GM23248 (cell line): Measurements from ENCODE around the gene CCT6A. TPM values are rescaled to one million over a fixed set of nuclear protein-coding genes. Genes with fewer than 3 reads are reported as not detected.
A peak's percentile ranks its signal among the peaks of the same experiment; 100 is the strongest.
"Not testable (repeated sequence)": the region's sequence is repeated elsewhere in the genome, so short reads cannot be mapped to it uniquely, and the experiment has no call there.

ENCODE experiments used
- DNase-seq: peaks from one replicate; pipeline ENCODE4 v3.0.0-alpha.2; 2015
- H2AFZ ChIP-seq: fragments of 200-600 bp; sonication (generic); 2 replicates; pipeline ENCODE4 v1.6.1; 2016; ENCODE audit warnings: antibody characterized with exemption
- H3F3A ChIP-seq: fragments of 200-600 bp; sonication (generic); 2 replicates; pipeline ENCODE4 v1.6.1; 2016; ENCODE audit warnings: mild to moderate bottlenecking, antibody characterized with exemption, mixed run types; ENCODE audit not compliant: insufficient read depth
- H3K27ac ChIP-seq: fragments of 200-600 bp; sonication (generic); 2 replicates; pipeline ENCODE4 v1.5.1; 2016; ENCODE audit warnings: mild to moderate bottlenecking
- H3K27me3 ChIP-seq: fragments of 200-600 bp; sonication (generic); replicated peaks from 2 replicates; pipeline ENCODE4 v1.6.1; 2016; ENCODE audit warnings: mild to moderate bottlenecking; ENCODE audit not compliant: insufficient read depth
- H3K36me3 ChIP-seq: fragments of 200-600 bp; sonication (generic); 2 replicates; pipeline ENCODE4 v1.6.1; 2016; ENCODE audit warnings: low read depth, mild to moderate bottlenecking
- H3K4me1 ChIP-seq: fragments of 200-600 bp; sonication (generic); 2 replicates; pipeline ENCODE4 v1.6.1; 2016; ENCODE audit warnings: mild to moderate bottlenecking; ENCODE audit not compliant: insufficient read depth
- H3K4me2 ChIP-seq: fragments of 200-600 bp; sonication (generic); one replicate; pipeline ENCODE4 v1.6.1; 2016; ENCODE audit warnings: mild to moderate bottlenecking; ENCODE audit not compliant: unreplicated experiment
- H3K4me3 ChIP-seq: fragments of 200-600 bp; sonication (generic); 2 replicates; pipeline ENCODE4 v1.5.1; 2016; ENCODE audit warnings: mild to moderate bottlenecking
- H3K79me2 ChIP-seq: fragments of 200-600 bp; sonication (generic); 2 replicates; pipeline ENCODE4 v1.6.1; 2016; ENCODE audit warnings: mild to moderate bottlenecking; ENCODE audit not compliant: insufficient read depth
- H3K9ac ChIP-seq: fragments of 200-600 bp; sonication (generic); 2 replicates; pipeline ENCODE4 v1.6.1; 2016; ENCODE audit warnings: mild to moderate bottlenecking
- H3K9me2 ChIP-seq: fragments of 200-600 bp; sonication (generic); 2 replicates; pipeline ENCODE4 v1.6.1; 2016; ENCODE audit warnings: mixed run types, mild to moderate bottlenecking, moderate library complexity; ENCODE audit not compliant: insufficient read depth
- H3K9me3 ChIP-seq: fragments of 200-600 bp; sonication (generic); one replicate; pipeline ENCODE4 v1.6.1; 2017; ENCODE audit warnings: low read depth
- H4K20me1 ChIP-seq: fragments of 200-600 bp; sonication (generic); 2 replicates; pipeline ENCODE4 v1.6.0; 2016; ENCODE audit not compliant: insufficient read depth
- EZH2 ChIP-seq: fragments of 200-600 bp; sonication (generic); IDR thresholded peaks from 2 replicates; pipeline ENCODE4 v1.6.1; 2018; ENCODE audit warnings: antibody characterized with exemption, mild to moderate bottlenecking; ENCODE audit not compliant: insufficient read depth, poor library complexity, severe bottlenecking
- EZH2phosphoT487 ChIP-seq: fragments of 200-600 bp; sonication (generic); IDR thresholded peaks from 2 replicates; pipeline ENCODE4 v1.6.1; 2018; ENCODE audit warnings: antibody characterized with exemption, moderate library complexity, mild to moderate bottlenecking, low read depth; ENCODE audit not compliant: insufficient read depth
- WGBS, 2 experiments: methylation state at CpG; one replicate each; pipeline ENCODE4 v1.1.6; 2015 to 2017; ENCODE audit warnings: low lambda C conversion rate in 2 of 2, low coverage in 1 of 2; ENCODE audit errors: missing lambda C conversion rate in 2 of 2; 5-methylcytosine and 5-hydroxymethylcytosine counted together
- in situ Hi-C: fragments of 300-500 bp; cut with MboI; formaldehyde crosslinking; loops from 2 replicates; pipeline ENCODE4 v1.15.0; 2020
- polyA plus RNA-seq: library from polyadenylated mRNA; unstranded; fragments of >200 nt; fragmentation: Nextera tagmentation; extraction: Ambion mirVana; gene quantifications from 2 replicates; pipeline ENCODE4 v1.2.1, GENCODE V29; 2016
- total RNA-seq: library from RNA; depleted of rRNA; stranded (reverse); fragments of >200 nt; shearing (Covaris generic); gene quantifications from 2 replicates; pipeline ENCODE4 v1.2.3, GENCODE V29; 2014

CCT6A gene
- total and polyA plus RNA-seq, 2 experiments from 2014 or later = 113 to 148 TPM

DNA sequence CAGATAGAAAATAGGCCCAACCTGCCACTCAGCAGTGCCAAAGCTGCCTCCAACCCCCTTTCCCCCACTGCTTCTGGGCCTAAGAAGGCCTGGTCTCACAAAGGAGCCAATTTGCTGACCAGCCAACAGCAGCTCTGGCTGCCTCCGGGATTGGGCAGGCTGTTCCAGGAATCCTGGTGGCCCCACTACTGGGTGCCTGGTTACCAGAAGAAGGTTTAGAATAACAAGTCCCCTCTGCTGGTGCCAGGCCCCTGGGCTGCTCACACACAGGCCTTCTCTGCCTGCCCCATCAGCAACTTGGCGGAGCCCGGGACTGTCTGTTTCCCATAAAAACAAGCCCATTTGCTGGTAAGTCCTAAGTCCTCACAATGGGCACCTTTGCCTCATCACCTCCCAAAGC is 40.0 kb downstream of the CCT6A start:
- Histone ChIP-seq H3F3A (peaks cover 10% of the 10 kb centered on the region), H3K4me1 (peaks cover 10% of the 10 kb centered on the region), H3K9me3 (no peaks in the 10 kb centered on the region), H4K20me1 (no peaks in the 10 kb centered on the region), H3K9me2 (no peaks in the 10 kb centered on the region), H3K36me3 (no peaks in the 10 kb centered on the region), H2AFZ (no peak overlapping the region), H3K4me2 (no peak overlapping the region), H3K9ac (no peak overlapping the region), H3K27ac (no peak overlapping the region), H3K27me3 (no peaks in the 10 kb centered on the region), H3K79me2 (no peaks in the 10 kb centered on the region), H3K4me3 (no peak overlapping the region)
- in situ Hi-C loops = no loop called here
- TF ChIP-seq EZH2phosphoT487 = no peak
- TF ChIP-seq EZH2 = no peak
- WGBS, 2 experiments = 33 to 59% methylated on average over 3 of the region's 3 CpGs
- DNase-seq = peak; percentile 22

DNA sequence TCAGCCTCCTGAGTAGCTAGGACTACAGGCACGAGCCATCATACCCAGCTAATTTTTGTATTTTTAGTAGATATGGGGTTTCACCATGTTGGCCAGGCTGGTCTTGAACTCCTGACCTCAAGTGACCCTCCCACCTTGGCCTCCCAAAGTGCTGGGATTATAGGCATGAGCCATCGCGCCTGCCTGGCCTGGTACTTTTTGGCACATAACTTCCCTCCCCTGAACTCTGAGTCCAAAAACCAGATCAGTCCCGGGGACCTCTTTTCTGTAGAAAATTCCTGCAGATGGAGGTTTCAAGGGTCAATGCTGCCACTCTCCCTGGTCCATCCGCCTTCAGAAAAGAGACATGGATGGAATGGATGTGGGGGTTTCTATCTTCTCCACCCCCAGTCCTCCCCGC is 40.8 kb downstream of the CCT6A start:
- Histone ChIP-seq H3K4me3 (peak overlapping the region; percentile 39; the same call in 1 of the 2 replicates), H3K9ac (0 out of 2 replicates have a peak overlapping the region, but pooled peaks have one; percentile 9), H3K4me2 (peak overlapping the region; percentile 70), H3K4me1 (peaks cover 14% of the 10 kb centered on the region), H3K27ac (peak overlapping the region; percentile 37)
- H4K20me1 ChIP-seq, H3K9me3 ChIP-seq, H3K36me3 ChIP-seq, H3F3A ChIP-seq, DNase-seq, in situ Hi-C loops, H3K79me2 ChIP-seq, H3K9me2 ChIP-seq, H2AFZ ChIP-seq, H3K27me3 ChIP-seq: not testable (repeated sequence)
- WGBS, 2 experiments = 17 to 21% methylated on average over 6 of the region's 6 CpGs

DNA sequence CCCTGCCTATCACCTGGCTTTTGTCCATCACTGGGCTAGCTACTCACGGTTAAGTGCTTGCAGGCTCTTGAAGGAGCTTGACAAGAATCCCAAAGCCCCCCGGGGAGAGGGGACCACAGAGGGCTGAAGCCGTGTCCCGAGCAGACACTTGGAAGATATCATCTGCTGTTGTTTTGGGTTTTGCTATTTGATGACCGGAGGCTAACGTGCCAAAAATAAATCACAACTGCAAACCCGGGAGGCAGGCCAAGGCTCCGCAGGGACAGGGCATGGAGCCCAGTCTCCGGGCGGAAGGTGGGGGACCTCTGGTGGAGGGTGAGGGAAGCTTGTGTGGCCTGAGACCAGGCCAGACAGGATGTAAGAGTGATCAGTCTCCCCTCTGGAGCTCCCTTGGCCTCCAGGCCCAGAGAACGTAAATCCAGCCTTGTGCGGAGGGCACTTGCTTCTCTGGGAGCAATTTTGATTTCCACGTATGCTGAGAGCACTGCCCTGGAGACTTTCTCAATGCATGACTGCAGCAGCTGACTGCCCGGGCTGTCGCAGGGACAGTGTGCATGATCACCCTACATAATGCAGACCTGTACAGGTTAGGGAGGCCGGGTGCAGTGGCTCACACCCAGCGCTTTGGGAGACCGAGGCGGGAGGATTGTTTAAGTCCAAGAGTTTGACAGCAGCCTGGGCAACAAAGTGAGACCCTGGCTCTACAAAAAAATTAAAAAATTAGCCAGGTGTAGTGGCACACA is 41.4 kb downstream of the CCT6A start, which contains the start of gene PHKG1:
Gene PHKG1, minus strand, starts transcription at position 164 of the 743 bp plus-strand sequence. CDS start 4,011 bp downstream, outside the sequence.
- Histone ChIP-seq H3K36me3 (no peaks in the 10 kb centered on the region), H4K20me1 (no peaks in the 10 kb centered on the region), H3F3A (peaks cover 10% of the 10 kb centered on the region), H3K9ac (0 out of 2 replicates have a peak within 1 kb of the TSS, but pooled peaks have one; percentile 9), H3K79me2 (no peaks in the 10 kb centered on the region), H3K9me2 (no peaks in the 10 kb centered on the region), H3K4me2 (peak within 1 kb of the TSS; percentile 70), H3K9me3 (no peaks in the 10 kb centered on the region), H3K27me3 (no peaks in the 10 kb centered on the region), H3K27ac (peak within 1 kb of the TSS; percentile 37), H2AFZ (no peak within 1 kb of the TSS), H3K4me3 (peak within 1 kb of the TSS; percentile 39; the same call in 1 of the 2 replicates), H3K4me1 (peaks cover 19% of the 10 kb centered on the region)
- in situ Hi-C loops = no loop called here
- peak; percentile 92 for DNase-seq
- WGBS, 2 experiments = 15 to 17% methylated on average over 19 of the region's 19 CpGs
- TF ChIP-seq EZH2 (no peak), EZH2phosphoT487 (no peak)

DNA sequence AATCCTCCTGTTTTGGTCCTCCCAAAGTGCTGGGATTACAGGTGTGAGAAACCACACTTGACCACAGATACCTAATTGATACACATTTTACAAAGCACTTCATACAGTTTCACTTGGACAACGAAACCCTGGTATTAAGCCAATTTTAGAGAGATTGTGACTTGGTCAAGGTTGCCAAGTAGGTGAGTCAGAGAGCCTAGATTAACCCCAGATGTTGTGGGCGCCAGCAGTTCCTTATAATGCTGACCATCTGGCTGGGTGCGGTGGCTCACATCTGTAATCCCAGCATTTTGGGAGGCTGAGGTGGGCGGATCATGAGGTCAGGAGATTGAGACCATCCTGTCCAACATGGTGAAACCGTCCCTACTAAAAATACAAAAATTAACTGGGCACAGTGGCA is 46.1 kb downstream of the CCT6A start:
- H3K27ac ChIP-seq = peak overlapping the region; percentile 32
- 0 to 3% methylated on average over 5 of the region's 5 CpGs for WGBS, 2 experiments
- in situ Hi-C loops = no loop called here

DNA sequence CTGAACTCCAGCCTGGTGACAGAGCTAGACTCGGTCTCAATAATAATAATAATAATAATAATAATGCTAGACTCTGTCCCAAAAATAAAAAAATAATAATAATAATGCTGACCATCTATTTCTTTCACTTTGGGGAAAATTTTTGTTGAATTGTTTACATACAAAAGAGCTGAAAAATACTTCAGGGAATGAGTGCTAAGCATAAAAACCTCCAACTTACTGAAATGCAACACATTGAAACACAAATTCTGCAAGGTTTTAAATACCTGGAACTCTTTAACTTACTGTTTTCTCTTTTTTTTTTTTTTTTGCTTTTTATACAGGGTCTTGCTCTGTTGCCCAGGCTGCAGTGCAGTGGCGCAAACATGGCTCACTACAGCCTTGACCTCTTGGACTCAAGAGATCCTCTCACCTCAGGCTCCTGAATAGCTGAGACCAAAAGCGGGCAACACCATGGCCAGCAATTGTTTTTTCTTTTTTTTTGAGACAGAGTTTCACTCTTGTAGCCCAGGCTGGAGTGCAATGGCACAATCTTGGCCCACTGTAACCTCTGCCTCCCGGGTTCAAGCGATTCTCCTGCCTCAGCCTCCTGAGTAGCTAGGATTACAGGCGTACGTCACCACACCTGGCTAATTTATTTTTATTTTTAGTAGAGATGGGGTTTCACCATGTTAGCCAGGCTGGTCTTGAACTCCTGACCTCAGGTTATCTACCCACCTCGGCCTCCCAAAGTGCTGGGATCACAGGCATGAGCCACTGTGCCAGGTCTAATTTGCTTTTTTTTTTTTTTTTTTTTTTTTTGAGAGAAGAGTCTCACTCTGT is 46.8 kb downstream of the CCT6A start:
- Histone ChIP-seq H3K79me2 (peaks cover 16% of the 10 kb centered on the region), H3K36me3 (peaks cover 39% of the 10 kb centered on the region), H3K4me1 (peaks cover 17% of the 10 kb centered on the region), H3K27ac (peak overlapping the region; percentile 32), H3F3A (peaks cover 43% of the 10 kb centered on the region)
- 86 to 87% methylated on average over 8 of the region's 8 CpGs for WGBS, 2 experiments
- in situ Hi-C loops, H3K9me3 ChIP-seq, H2AFZ ChIP-seq, H3K9me2 ChIP-seq, H4K20me1 ChIP-seq, DNase-seq, H3K27me3 ChIP-seq, H3K9ac ChIP-seq, H3K4me3 ChIP-seq, H3K4me2 ChIP-seq: not testable (repeated sequence)

More for the DNA sequence above, 46.1 kb downstream of the CCT6A start:
- H3K9ac ChIP-seq = no peak overlapping the region
- H3F3A ChIP-seq = peaks cover 44% of the 10 kb centered on the region
- H2AFZ ChIP-seq = no peak overlapping the region
- H3K4me2 ChIP-seq = peak overlapping the region; percentile 38
- peaks cover 32% of the 10 kb centered on the region for H3K36me3 ChIP-seq
- H3K9me3 ChIP-seq = no peaks in the 10 kb centered on the region
- H3K79me2 ChIP-seq = peaks cover 9% of the 10 kb centered on the region; the same call in 1 of the 2 replicates
- peak; percentile 97 for DNase-seq
- H3K9me2 ChIP-seq = no peaks in the 10 kb centered on the region
- no peaks in the 10 kb centered on the region for H4K20me1 ChIP-seq
- TF ChIP-seq EZH2phosphoT487 = no peak
- no peak for TF ChIP-seq EZH2
- H3K4me3 ChIP-seq = 0 out of 2 replicates have a peak overlapping the region, but pooled peaks have one; percentile 20
- no peaks in the 10 kb centered on the region for H3K27me3 ChIP-seq
- H3K4me1 ChIP-seq = peaks cover 21% of the 10 kb centered on the region
